ENCODE data around the gene UBA6.

Gene UBA6

DNA sequence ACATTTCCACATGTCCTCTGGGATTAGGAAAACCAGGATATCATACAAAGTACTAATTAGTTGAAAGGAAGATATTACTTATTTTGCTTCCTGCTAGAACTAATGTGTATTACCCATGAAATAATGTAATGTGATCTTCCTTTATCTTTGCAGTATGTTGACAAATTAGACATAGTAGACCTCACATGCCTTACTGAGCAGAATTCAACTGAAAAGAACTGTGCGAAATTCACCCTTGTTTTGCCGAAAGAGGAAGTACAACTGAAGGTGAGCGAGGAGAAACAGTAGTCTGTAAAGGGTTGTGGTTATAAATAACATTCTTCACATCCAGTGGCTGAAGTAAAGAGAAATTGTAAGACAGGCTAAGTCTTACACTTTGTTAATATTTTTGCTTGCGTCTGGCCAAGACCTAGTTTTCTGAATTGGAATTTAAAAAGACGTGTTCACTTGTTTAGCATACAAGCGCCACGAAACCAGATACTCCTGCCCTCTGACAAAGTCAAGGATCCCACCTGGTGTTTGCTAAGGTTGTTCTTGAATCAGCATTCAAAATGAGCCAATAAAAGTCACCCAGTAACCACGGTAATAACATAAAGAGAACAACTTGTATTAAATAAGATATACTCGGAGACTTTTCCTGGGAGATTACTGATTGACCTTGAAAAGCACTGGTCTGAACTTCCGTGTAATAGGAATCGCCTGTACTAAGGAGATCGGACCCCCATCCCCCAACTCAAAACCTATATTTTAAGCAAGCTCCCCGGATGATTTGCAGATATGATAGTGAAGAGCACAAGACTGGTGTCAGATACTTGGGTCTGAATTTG is 125.5 kb downstream of the UBA6 start:
- no peak for DNase-seq

GRCh38 chr4:67573193-67573592 is 127.8 kb downstream of the UBA6 start:
- DNase-seq: no peak

- DNase-seq: no peak
Measured at GRCh38 chr4:67571975-67572374, 129.0 kb downstream of the UBA6 start.

- no peak for DNase-seq
Measured at GRCh38 chr4:67570537-67570936, 130.4 kb downstream of the UBA6 start.

GRCh38 chr4:67568820-67569219 is 132.1 kb downstream of the UBA6 start:
- no peak for DNase-seq

DNA sequence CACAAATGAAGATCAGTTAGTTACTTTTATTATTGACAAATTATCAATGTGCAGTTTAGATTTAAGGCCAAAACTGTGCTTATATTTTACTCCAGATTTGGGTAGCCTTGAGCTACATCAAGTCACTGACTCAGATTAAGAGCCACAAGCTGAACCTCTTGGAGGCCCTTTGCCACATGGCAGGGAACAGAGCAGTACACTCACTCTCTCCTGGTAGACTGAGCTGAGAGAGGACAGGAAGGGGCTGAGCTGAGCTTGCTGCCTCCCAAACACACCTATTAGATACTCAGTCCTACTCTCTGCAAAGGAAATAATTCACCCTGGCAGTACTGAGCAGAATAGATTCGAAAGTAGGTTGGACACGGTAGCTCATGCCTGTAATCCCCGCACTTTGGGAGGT is 134.6 kb downstream of the UBA6 start:
- DNase-seq: no peak

GRCh38 chr4:67565284-67565683 is 135.7 kb downstream of the UBA6 start:
- no peak for DNase-seq
